Measurements from ENCODE around the gene TTLL4. TPM values are rescaled to one million over a fixed set of nuclear protein-coding genes. Genes with fewer than 3 reads are reported as not detected.

The TTLL4 gene
- total RNA-seq, 1 donor from 2014 or later, result 39.8 TPM

GRCh38 chr2:218722876-218723785 is 12.5 kb downstream of the TTLL4 start:
- Histone ChIP-seq H3K4me1 (no peaks in the 10 kb centered on the region), H3K36me3 (peaks cover 7% of the 10 kb centered on the region), H4K20me1 (ENCODE audit: low read depth) (peaks cover 43% of the 10 kb centered on the region), H3K9ac (no peak overlapping the region), H3K27ac (no peak overlapping the region), H3K9me3 (ENCODE audit: low read depth) (peaks cover 17% of the 10 kb centered on the region), H3K4me3 (no peak overlapping the region), H3K27me3 (no peaks in the 10 kb centered on the region), H3K4me2 (no peak overlapping the region), H3F3A (ENCODE audit: low read depth) (no peaks in the 10 kb centered on the region), H2AFZ (replicated peaks) (no peak overlapping the region), H3K79me2 (ENCODE audit: low read depth) (peaks cover 98% of the 10 kb centered on the region)
- peaks cover 26% of the 10 kb centered on the region for H3K9me3 Mint-ChIP-seq
- H3K36me3 Mint-ChIP-seq, result peaks cover 32% of the 10 kb centered on the region
- H3K27ac Mint-ChIP-seq, result peak overlapping the region; percentile 12
- TF ChIP-seq CTCF (IDR thresholded peaks at IDR 0.05) (no peak), EZH2 (IDR thresholded peaks at IDR 0.05) (no peak), EZH2phosphoT487 (IDR thresholded peaks at IDR 0.05) (no peak)
- no peak overlapping the region for H3K4me3 Mint-ChIP-seq
- peaks cover 2% of the 10 kb centered on the region for H3K27me3 Mint-ChIP-seq (ENCODE audit: insufficient read depth, low read depth)
- no peak for DNase-seq (ENCODE audit: low spot score)
- H3K4me1 Mint-ChIP-seq, result peaks cover 11% of the 10 kb centered on the region

- Histone ChIP-seq H4K20me1 (ENCODE audit: low read depth) (peaks cover 24% of the 10 kb centered on the region), H2AFZ (replicated peaks) (no peak overlapping the region), H3F3A (ENCODE audit: low read depth) (no peaks in the 10 kb centered on the region), H3K9ac (no peak overlapping the region), H3K79me2 (ENCODE audit: low read depth) (peaks cover 85% of the 10 kb centered on the region), H3K4me2 (no peak overlapping the region), H3K4me1 (no peaks in the 10 kb centered on the region), H3K9me3 (ENCODE audit: low read depth) (peaks cover 17% of the 10 kb centered on the region), H3K4me3 (no peak overlapping the region), H3K36me3 (peaks cover 7% of the 10 kb centered on the region), H3K27me3 (no peaks in the 10 kb centered on the region), H3K27ac (no peak overlapping the region)
- no peak overlapping the region for H3K4me3 Mint-ChIP-seq
- H3K9me3 Mint-ChIP-seq, result peaks cover 26% of the 10 kb centered on the region
- TF ChIP-seq EZH2phosphoT487 (IDR thresholded peaks at IDR 0.05), result no peak
- H3K27me3 Mint-ChIP-seq (ENCODE audit: insufficient read depth, low read depth), result peaks cover 2% of the 10 kb centered on the region
- H3K4me1 Mint-ChIP-seq, result peaks cover 11% of the 10 kb centered on the region
- H3K27ac Mint-ChIP-seq, result no peak overlapping the region
- no peak for DNase-seq (ENCODE audit: low spot score)
- peaks cover 35% of the 10 kb centered on the region for H3K36me3 Mint-ChIP-seq
These were observed 15.5 kb downstream of the TTLL4 start for GRCh38 chr2:218726004-218726574.

DNA sequence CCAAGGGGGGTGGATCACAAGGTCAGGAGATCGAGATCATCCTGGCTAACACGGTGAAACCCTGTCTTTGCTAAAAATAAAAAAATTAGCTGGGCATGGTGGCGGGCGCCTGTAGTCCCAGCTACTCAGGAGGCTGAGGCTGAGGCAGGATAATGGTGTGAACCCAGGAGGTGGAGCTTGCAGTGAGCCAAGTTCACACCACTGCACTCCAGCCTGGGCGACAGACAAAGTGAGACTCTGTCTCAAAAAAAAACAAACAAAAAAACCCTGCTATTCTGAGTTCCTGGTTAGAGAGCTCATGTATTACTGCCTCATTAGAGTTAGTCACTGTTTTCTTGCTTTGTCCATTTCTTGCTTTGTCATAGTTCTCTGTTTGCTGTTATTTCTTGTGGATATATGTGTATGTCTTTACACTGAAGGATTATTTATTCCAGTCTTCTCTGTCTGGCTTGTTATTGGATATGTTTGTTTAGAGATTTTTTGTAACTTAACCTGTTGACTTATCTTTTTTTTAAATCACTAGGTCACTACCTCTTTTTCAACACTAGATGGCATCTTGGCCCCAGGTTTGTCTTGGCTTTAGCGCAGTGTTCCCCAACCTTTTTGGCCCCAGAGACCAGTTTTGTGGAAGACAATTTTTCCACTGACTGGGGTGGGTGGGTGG is 17.0 kb downstream of the TTLL4 start:
- no peaks in the 10 kb centered on the region for H3K4me1 ChIP-seq
- no peak overlapping the region for H3K4me2 ChIP-seq
- H3K79me2 ChIP-seq (ENCODE audit: low read depth), result peaks cover 80% of the 10 kb centered on the region
- no peak overlapping the region for H2AFZ ChIP-seq (replicated peaks)
- TF ChIP-seq CTCF (IDR thresholded peaks at IDR 0.05), result peak; percentile 44
- TF ChIP-seq EZH2 (IDR thresholded peaks at IDR 0.05), result no peak
- TF ChIP-seq EZH2phosphoT487 (IDR thresholded peaks at IDR 0.05), result no peak
- no peak overlapping the region for H3K4me3 ChIP-seq
- no peak overlapping the region for H3K27ac ChIP-seq
- H3F3A ChIP-seq (ENCODE audit: low read depth), result no peaks in the 10 kb centered on the region
- Mint-ChIP-seq H3K9me3 (peaks cover 26% of the 10 kb centered on the region), H3K27ac (no peak overlapping the region), H3K27me3 (ENCODE audit: insufficient read depth, low read depth) (no peaks in the 10 kb centered on the region), H3K4me1 (peaks cover 17% of the 10 kb centered on the region), H3K4me3 (no peak overlapping the region), H3K36me3 (peaks cover 38% of the 10 kb centered on the region)
- no peak for DNase-seq (ENCODE audit: low spot score)
- H3K27me3 ChIP-seq, result no peaks in the 10 kb centered on the region
- H3K36me3 ChIP-seq, result peaks cover 7% of the 10 kb centered on the region
- H3K9me3 ChIP-seq (ENCODE audit: low read depth), result peaks cover 17% of the 10 kb centered on the region
- no peak overlapping the region for H3K9ac ChIP-seq
- peaks cover 15% of the 10 kb centered on the region for H4K20me1 ChIP-seq (ENCODE audit: low read depth)
